ENCODE results near the gene FAM20C.

FAM20C gene

DNA sequence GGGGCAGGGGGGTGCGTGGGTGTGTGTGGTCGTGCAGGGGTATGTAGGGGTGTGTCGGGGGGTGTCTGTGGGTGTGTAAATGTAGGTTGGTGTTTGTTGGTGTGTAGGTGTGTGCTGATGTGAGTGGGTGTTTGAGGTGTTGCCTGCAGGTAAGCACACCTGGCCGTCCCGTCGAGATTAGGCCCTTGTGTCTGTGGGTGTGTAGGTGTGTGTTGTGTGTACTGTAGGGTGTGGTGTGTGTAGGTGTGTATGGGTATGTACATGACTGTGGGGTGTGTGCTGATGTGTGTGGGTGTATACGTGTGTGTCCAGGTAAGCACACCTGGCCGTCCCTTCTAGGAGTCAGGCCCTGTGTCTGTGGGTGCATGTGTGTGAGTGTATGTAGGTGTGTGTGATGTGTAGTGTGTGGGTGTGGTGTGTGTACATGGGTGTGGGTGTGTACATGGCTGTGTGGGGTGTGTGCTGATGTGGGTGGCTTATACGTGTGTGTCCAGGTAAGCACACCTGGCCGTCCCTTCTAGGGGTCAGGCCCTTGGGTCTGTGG, 15.8 kb downstream of the FAM20C start:
- Histone ChIP-seq H3K4me2 (ENCODE audit: low read length) (no peak overlapping the region), H3K9me3 (ENCODE audit: insufficient read depth, low read length) (no peaks in the 10 kb centered on the region), H3K36me3 (replicated peaks; ENCODE audit: low read depth, low read length) (no peaks in the 10 kb centered on the region), H3K4me1 (ENCODE audit: low read length) (no peaks in the 10 kb centered on the region), H2AFZ (ENCODE audit: low read depth, low read length) (no peak overlapping the region), H3K9ac (ENCODE audit: low read length) (no peak overlapping the region), H3K27me3 (ENCODE audit: low read depth, low read length) (no peaks in the 10 kb centered on the region), H4K20me1 (ENCODE audit: insufficient read depth, low read length) (no peaks in the 10 kb centered on the region), H3K79me2 (ENCODE audit: low read length) (no peaks in the 10 kb centered on the region), H3K4me3 (ENCODE audit: low read length) (no peak overlapping the region), H3K27ac (ENCODE audit: low read length) (no peak overlapping the region)
- TF ChIP-seq EZH2phosphoT487 (IDR thresholded peaks at IDR 0.05; ENCODE audit: low read depth): no peak
- TF ChIP-seq, protein P1, sequence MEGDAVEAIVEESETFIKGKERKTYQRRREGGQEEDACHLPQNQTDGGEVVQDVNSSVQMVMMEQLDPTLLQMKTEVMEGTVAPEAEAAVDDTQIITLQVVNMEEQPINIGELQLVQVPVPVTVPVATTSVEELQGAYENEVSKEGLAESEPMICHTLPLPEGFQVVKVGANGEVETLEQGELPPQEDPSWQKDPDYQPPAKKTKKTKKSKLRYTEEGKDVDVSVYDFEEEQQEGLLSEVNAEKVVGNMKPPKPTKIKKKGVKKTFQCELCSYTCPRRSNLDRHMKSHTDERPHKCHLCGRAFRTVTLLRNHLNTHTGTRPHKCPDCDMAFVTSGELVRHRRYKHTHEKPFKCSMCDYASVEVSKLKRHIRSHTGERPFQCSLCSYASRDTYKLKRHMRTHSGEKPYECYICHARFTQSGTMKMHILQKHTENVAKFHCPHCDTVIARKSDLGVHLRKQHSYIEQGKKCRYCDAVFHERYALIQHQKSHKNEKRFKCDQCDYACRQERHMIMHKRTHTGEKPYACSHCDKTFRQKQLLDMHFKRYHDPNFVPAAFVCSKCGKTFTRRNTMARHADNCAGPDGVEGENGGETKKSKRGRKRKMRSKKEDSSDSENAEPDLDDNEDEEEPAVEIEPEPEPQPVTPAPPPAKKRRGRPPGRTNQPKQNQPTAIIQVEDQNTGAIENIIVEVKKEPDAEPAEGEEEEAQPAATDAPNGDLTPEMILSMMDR (IDR thresholded peaks at IDR 0.05; ENCODE audit: low read depth, low read length): no peak

DNA sequence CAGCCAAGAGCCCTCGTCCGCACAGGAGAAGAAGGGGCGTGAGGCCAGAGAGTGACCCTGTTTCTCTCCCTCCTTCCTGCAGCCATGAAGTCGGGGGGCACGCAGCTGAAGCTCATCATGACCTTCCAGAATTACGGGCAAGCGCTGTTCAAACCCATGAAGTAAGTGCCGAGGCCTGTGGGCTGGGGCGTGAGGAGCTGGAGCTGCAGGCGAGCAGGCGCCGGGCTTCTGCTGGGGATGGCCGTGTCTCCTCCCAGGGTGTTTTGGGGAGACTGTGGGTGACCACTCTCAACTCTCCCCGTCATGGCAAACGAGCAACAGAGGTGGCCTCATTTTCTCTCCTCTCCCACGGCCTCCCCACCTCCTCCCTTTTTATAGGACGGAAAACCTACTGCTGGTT, 16.4 kb downstream of the FAM20C start:
- Histone ChIP-seq H2AFZ (ENCODE audit: low read depth, low read length) (no peak overlapping the region), H3K79me2 (ENCODE audit: low read length) (no peaks in the 10 kb centered on the region), H4K20me1 (ENCODE audit: insufficient read depth, low read length) (no peaks in the 10 kb centered on the region), H3K36me3 (replicated peaks; ENCODE audit: low read depth, low read length) (no peaks in the 10 kb centered on the region), H3K27ac (ENCODE audit: low read length) (no peak overlapping the region), H3K4me2 (ENCODE audit: low read length) (no peak overlapping the region), H3K27me3 (ENCODE audit: low read depth, low read length) (no peaks in the 10 kb centered on the region), H3K4me3 (ENCODE audit: low read length) (no peak overlapping the region), H3K9me3 (ENCODE audit: insufficient read depth, low read length) (no peaks in the 10 kb centered on the region), H3K9ac (ENCODE audit: low read length) (no peak overlapping the region), H3K4me1 (ENCODE audit: low read length) (no peaks in the 10 kb centered on the region)
- TF ChIP-seq, protein P1 (IDR thresholded peaks at IDR 0.05; ENCODE audit: low read depth, low read length): no peak
- no peak for TF ChIP-seq EZH2phosphoT487 (IDR thresholded peaks at IDR 0.05; ENCODE audit: low read depth)

DNA sequence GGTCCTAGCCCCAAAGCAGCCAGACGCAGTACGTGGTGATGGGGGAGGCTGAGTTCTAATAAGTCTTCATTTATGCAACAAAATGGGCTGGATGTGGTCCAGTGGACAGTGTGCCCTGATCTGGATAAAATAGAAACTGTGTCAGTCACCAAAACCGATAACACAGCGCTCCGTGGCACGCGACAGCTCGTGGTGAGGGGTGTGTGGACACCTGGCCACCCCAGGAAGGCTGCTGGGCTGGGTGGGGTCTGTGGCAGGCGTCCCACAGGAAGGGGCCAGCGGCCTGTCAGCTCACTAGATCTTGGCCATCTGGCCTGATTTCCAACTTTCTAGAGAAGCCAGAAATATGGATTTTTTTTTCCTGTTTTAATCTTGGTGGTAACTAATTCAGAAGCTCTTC, 17.0 kb downstream of the FAM20C start:
- Histone ChIP-seq H3K4me3 (ENCODE audit: low read length) (no peak overlapping the region), H3K79me2 (ENCODE audit: low read length) (no peaks in the 10 kb centered on the region), H3K9ac (ENCODE audit: low read length) (no peak overlapping the region), H3K9me3 (ENCODE audit: insufficient read depth, low read length) (no peaks in the 10 kb centered on the region), H3K27ac (ENCODE audit: low read length) (no peak overlapping the region), H3K36me3 (replicated peaks; ENCODE audit: low read depth, low read length) (no peaks in the 10 kb centered on the region), H3K4me1 (ENCODE audit: low read length) (no peaks in the 10 kb centered on the region), H3K27me3 (ENCODE audit: low read depth, low read length) (no peaks in the 10 kb centered on the region), H4K20me1 (ENCODE audit: insufficient read depth, low read length) (no peaks in the 10 kb centered on the region), H3K4me2 (ENCODE audit: low read length) (no peak overlapping the region), H2AFZ (ENCODE audit: low read depth, low read length) (no peak overlapping the region)
- TF ChIP-seq, protein P1 (IDR thresholded peaks at IDR 0.05; ENCODE audit: low read depth, low read length): no peak
- no peak for TF ChIP-seq EZH2phosphoT487 (IDR thresholded peaks at IDR 0.05; ENCODE audit: low read depth)

DNA sequence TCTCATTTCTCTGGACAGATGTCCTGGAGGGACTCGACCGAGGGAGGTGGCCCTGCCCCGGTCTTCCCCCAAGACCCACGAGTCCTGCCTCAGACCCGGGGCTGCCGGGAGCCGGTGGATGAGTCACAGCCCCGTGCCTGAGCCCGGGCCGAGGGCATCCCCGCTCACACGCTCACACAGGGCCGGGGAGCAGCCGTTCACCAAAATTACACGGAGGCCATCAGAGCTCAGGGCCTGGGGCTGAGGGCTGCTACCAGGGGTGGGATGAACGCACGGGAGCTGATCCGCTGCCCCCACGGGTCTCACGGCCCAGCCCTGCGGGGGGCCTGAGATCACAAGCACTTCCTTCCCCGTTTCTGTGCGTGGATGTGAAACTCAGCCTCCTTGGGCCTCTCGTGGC, 17.5 kb downstream of the FAM20C start:
- Histone ChIP-seq H2AFZ (ENCODE audit: low read depth, low read length) (no peak overlapping the region), H3K36me3 (replicated peaks; ENCODE audit: low read depth, low read length) (no peaks in the 10 kb centered on the region), H4K20me1 (ENCODE audit: insufficient read depth, low read length) (no peaks in the 10 kb centered on the region), H3K27ac (ENCODE audit: low read length) (no peak overlapping the region), H3K4me3 (ENCODE audit: low read length) (no peak overlapping the region), H3K9ac (ENCODE audit: low read length) (no peak overlapping the region), H3K27me3 (ENCODE audit: low read depth, low read length) (no peaks in the 10 kb centered on the region), H3K9me3 (ENCODE audit: insufficient read depth, low read length) (no peaks in the 10 kb centered on the region), H3K4me2 (ENCODE audit: low read length) (no peak overlapping the region), H3K79me2 (ENCODE audit: low read length) (no peaks in the 10 kb centered on the region), H3K4me1 (ENCODE audit: low read length) (no peaks in the 10 kb centered on the region)
- TF ChIP-seq, protein P1 (IDR thresholded peaks at IDR 0.05; ENCODE audit: low read depth, low read length): no peak
- no peak for TF ChIP-seq EZH2phosphoT487 (IDR thresholded peaks at IDR 0.05; ENCODE audit: low read depth)
